Adrenal gland (tissue), 5 donors: ENCODE data around the gene DPYD.

ENCODE experiments used
- CTCF ChIP-seq, 6 experiments: fragments of 450-650 bp in 4 of 6; fragments of 200-600 bp in 2 of 6; sonication (generic) in 1 of 6; IDR thresholded peaks; 1 replicate in 5 of 6; 2 replicates in 1 of 6; pipeline versions ENCODE4 v1.5.1 to v1.8.0; 2016 to 2021; ENCODE audit warnings: antibody characterized with exemption in 6 of 6, mild to moderate bottlenecking in 2 of 6, moderate library complexity in 1 of 6
- POLR2A ChIP-seq, 2 donors: fragments of 450-650 bp; IDR thresholded peaks; one replicate each; pipeline ENCODE4 v1.6.1; 2017; ENCODE audit warnings: antibody characterized with exemption in 2 of 2, mild to moderate bottlenecking in 2 of 2, moderate library complexity in 1 of 2
- donor health status: DM: no; HTN: no; CAD: no.

DNA sequence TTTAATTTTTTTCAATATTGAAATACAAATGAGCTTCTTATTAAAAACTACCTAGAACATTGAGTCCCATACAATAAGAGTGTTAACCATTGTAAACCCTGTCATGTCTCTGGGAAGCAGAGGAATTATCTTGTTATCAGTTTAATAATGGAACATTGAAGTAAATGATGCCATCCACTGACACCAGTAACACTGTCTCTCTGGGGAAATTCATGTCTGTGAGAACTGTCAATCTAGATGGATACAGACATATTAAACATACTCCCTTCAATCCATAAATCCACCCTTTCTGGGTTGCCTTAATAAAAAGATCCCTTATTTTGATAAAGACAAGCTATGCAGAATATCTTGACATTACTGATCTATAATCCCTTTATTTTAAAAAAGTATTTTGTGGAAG is 503.2 kb downstream of the DPYD start:
- TF ChIP-seq POLR2A (IDR thresholded peaks at IDR 0.05), result no peak
- TF ChIP-seq CTCF (IDR thresholded peaks at IDR 0.05), result no peak
